Measurements from ENCODE around the gene AJM1. TPM values are rescaled to one million over a fixed set of nuclear protein-coding genes. Genes with fewer than 3 reads are reported as not detected.

The AJM1 gene
- total RNA-seq, 4 donors from 2014 or later, result 2.5 to 10.9 (median 5.7) TPM

GRCh38 chr9:136860933-136861873, 18.9 kb downstream of the AJM1 start:
- H3K4me1 ChIP-seq, result peaks cover 3 to 37% (median 11%) of the 10 kb centered on the region in 3 donors
- no peak for ATAC-seq
- TF ChIP-seq POLR2A (IDR thresholded peaks at IDR 0.05) (no peak), CTCF (IDR thresholded peaks at IDR 0.05) (no peak), POLR2AphosphoS5 (IDR thresholded peaks at IDR 0.05) (no peak), EP300 (IDR thresholded peaks at IDR 0.05) (no peak)
- no CpG with 5 or more reads among the region's 22 CpGs for WGBS, 2 donors (ENCODE audit: low coverage in 1 of 2)
- H3K36me3 ChIP-seq, result peaks cover 0 to 49% of the 10 kb centered on the region in 2 donors
- H3K9me3 ChIP-seq, result no peaks in the 10 kb centered on the region
- no peak overlapping the region for H3K27ac ChIP-seq
- no peaks in the 10 kb centered on the region for H3K27me3 ChIP-seq
- no peak overlapping the region for H3K4me3 ChIP-seq

GRCh38 chr9:136861874-136862457, 19.7 kb downstream of the AJM1 start:
- Histone ChIP-seq H3K4me1 (peaks cover 3 to 40% (median 13%) of the 10 kb centered on the region in 3 donors), H3K27ac (no peak overlapping the region), H3K4me3 (no peak overlapping the region), H3K27me3 (no peaks in the 10 kb centered on the region), H3K36me3 (peaks cover 0 to 49% of the 10 kb centered on the region in 2 donors), H3K9me3 (no peaks in the 10 kb centered on the region)
- 90% methylated on average over 8 of the region's 26 CpGs; no CpG with 5 or more reads in 1 of the 2 donors for WGBS, 2 donors (ENCODE audit: low coverage in 1 of 2)
- TF ChIP-seq EP300 (IDR thresholded peaks at IDR 0.05), result no peak
- no peak for TF ChIP-seq CTCF (IDR thresholded peaks at IDR 0.05)
- no peak for TF ChIP-seq POLR2A (IDR thresholded peaks at IDR 0.05)
- no peak for TF ChIP-seq POLR2AphosphoS5 (IDR thresholded peaks at IDR 0.05)
- no peak for ATAC-seq

GRCh38 chr9:136862849-136863622, 20.8 kb downstream of the AJM1 start:
- no peak for ATAC-seq

More at GRCh38 chr9:136862849-136863622, 20.8 kb downstream of the AJM1 start:
- TF ChIP-seq CTCF (IDR thresholded peaks at IDR 0.05), result no peak
- TF ChIP-seq POLR2A (IDR thresholded peaks at IDR 0.05), result no peak
- no peak for TF ChIP-seq POLR2AphosphoS5 (IDR thresholded peaks at IDR 0.05)
- no peak for TF ChIP-seq EP300 (IDR thresholded peaks at IDR 0.05)
- Histone ChIP-seq H3K9me3 (no peaks in the 10 kb centered on the region), H3K27me3 (no peaks in the 10 kb centered on the region), H3K4me1 (peaks cover 3 to 46% (median 15%) of the 10 kb centered on the region in 3 donors), H3K36me3 (peaks cover 0 to 49% of the 10 kb centered on the region in 2 donors), H3K27ac (no peak overlapping the region), H3K4me3 (no peak overlapping the region)
- WGBS, 2 donors (ENCODE audit: low coverage in 1 of 2), result 91 to 100% methylated on average over 4 to 9 of the region's 31 CpGs

Measured in gastroesophageal sphincter (tissue), 4 donors.